K562 (cell line): Measurements from ENCODE around the gene CENPU. TPM values are rescaled to one million over a fixed set of nuclear protein-coding genes. Genes with fewer than 3 reads are reported as not detected.

Source experiments
- ATAC-seq: fragments of 200-7000 bp; cut with Tn5 transposase; 3 replicates; pipeline ENCODE4 v1.9.1; 2020; ENCODE audit warnings: moderate library complexity
- BruUV-seq: library from RNA; stranded (reverse); fragments of 400-500 nt; replicated peaks from 2 replicates; lab custom pipeline; 2021; lab: Mats Ljungman, UMichigan
- CTCF ChIA-PET: fragments of 300-600 bp; formaldehyde crosslinking; extraction: SDS; loops from one replicate; lab custom pipeline; 2021; ENCODE audit warnings: low intra/inter-chr PET ratio; lab: Yijun Ruan, JAX
- POLR2A ChIA-PET: fragments of 300-600, 350-650 bp; sonication (Branson Sonifier 250); formaldehyde crosslinking; extraction: SDS; loops from one replicate; lab custom pipeline; 2021; ENCODE audit warnings: antibody characterized with exemption, inconsistent platforms; lab: Yijun Ruan, JAX
- DNase-seq, 4 experiments: peaks; one replicate each; pipeline versions ENCODE4 v3.0.0 to v3.0.0-alpha.2; 2011 to 2018; ENCODE audit warnings: low spot score in 3 of 4, mixed read lengths in 3 of 4; ENCODE audit errors: extremely low read depth in 1 of 4
- FAIRE-seq: peaks from 2 replicates; lab custom pipeline; 2011; peaks lifted over from hg19 to GRCh38; lab: Jason Lieb, UNC
- H2AFZ ChIP-seq: 2 replicates; pipeline ENCODE4 v1.6.0; 2011; ENCODE audit warnings: low read depth, low read length, control low read depth, inconsistent platforms
- H3K27ac ChIP-seq: fragments of 200-600 bp; 3 replicates; pipeline ENCODE4 v1.8.0; 2011; ENCODE audit warnings: low read depth, mild to moderate bottlenecking, control low read depth, inconsistent platforms, low read length, moderate library complexity, mixed read lengths; ENCODE audit errors: extremely low read depth
- H3K27me3 ChIP-seq, 2 experiments: fragments of 300-600 bp in 1 of 2; 2 replicates in 1 of 2; 3 replicates in 1 of 2; pipeline versions ENCODE4 v1.6.0 to v1.8.0; 2011; ENCODE audit warnings: inconsistent platforms in 2 of 2, low read length in 2 of 2, mild to moderate bottlenecking in 1 of 2, mixed read lengths in 1 of 2, moderate library complexity in 1 of 2; ENCODE audit not compliant: control insufficient read depth in 2 of 2, insufficient read depth in 2 of 2
- H3K36me3 ChIP-seq: fragments of 300-600 bp; 3 replicates; pipeline ENCODE4 v1.8.0; 2011; ENCODE audit warnings: mild to moderate bottlenecking, low read length, inconsistent platforms; ENCODE audit not compliant: control insufficient read depth, insufficient read depth
- H3K4me1 ChIP-seq, 2 experiments: fragments of 200-600 bp in 1 of 2; replicated peaks in 1 of 2; 2 replicates in 1 of 2; 3 replicates in 1 of 2; pipeline versions ENCODE4 v1.5.1 to v1.8.0; 2011; ENCODE audit warnings: inconsistent platforms in 2 of 2, low read length in 2 of 2, mild to moderate bottlenecking in 1 of 2, mixed read lengths in 1 of 2, moderate library complexity in 1 of 2; ENCODE audit not compliant: control insufficient read depth in 2 of 2, insufficient read depth in 2 of 2
- H3K4me2 ChIP-seq: 2 replicates; pipeline ENCODE4 v1.6.1; 2011; ENCODE audit warnings: low read length, control low read depth, inconsistent platforms, mixed read lengths; ENCODE audit not compliant: insufficient read depth
- H3K4me3 ChIP-seq: fragments of 200-600 bp; sonication (generic), shearing (Covaris generic); 2 replicates; pipeline ENCODE4 v1.5.1; 2016; ENCODE audit warnings: control low read depth, inconsistent platforms
- H3K79me2 ChIP-seq: fragments of 200-600 bp; 3 replicates; pipeline ENCODE4 v1.8.0; 2011; ENCODE audit warnings: low read length, inconsistent platforms; ENCODE audit not compliant: control insufficient read depth, insufficient read depth
- H3K9ac ChIP-seq, 2 experiments: 2 replicates each; pipeline versions ENCODE4 v1.6.0 to v1.6.1; 2011; ENCODE audit warnings: low read depth in 2 of 2, low read length in 2 of 2, control low read depth in 1 of 2, inconsistent platforms in 1 of 2, mild to moderate bottlenecking in 1 of 2, mixed read lengths in 1 of 2; ENCODE audit not compliant: insufficient read depth in 1 of 2
- H3K9me1 ChIP-seq: one replicate; pipeline ENCODE4 v1.6.0; 2011; ENCODE audit warnings: inconsistent platforms, mild to moderate bottlenecking, low read length, moderate library complexity; ENCODE audit not compliant: control insufficient read depth, insufficient read depth
- H3K9me3 ChIP-seq: replicated peaks from 2 replicates; pipeline ENCODE4 v1.5.1; 2011; ENCODE audit warnings: low read depth, low read length, inconsistent platforms; ENCODE audit not compliant: control insufficient read depth, insufficient read depth
- H4K20me1 ChIP-seq: replicated peaks from 2 replicates; pipeline ENCODE4 v1.6.1; 2011; ENCODE audit warnings: low read length, inconsistent platforms, mixed read lengths; ENCODE audit not compliant: control insufficient read depth, insufficient read depth
- NCOA2 ChIP-seq, 2 experiments: fragments of 450-650 bp; IDR thresholded peaks; 2 replicates each; pipeline ENCODE4 v1.6.1; 2018; ENCODE audit warnings: mild to moderate bottlenecking in 2 of 2, moderate library complexity in 1 of 2; ENCODE audit not compliant: partially characterized antibody in 2 of 2
- NKRF ChIP-seq: fragments of 450-650 bp; IDR thresholded peaks from 2 replicates; pipeline ENCODE4 v1.6.1; 2016; ENCODE audit warnings: borderline replicate concordance
- PTBP1 ChIP-seq: fragments of 200-400 bp; formaldehyde crosslinking; IDR thresholded peaks from 2 replicates; pipeline ENCODE4 v1.6.1; 2017; ENCODE audit warnings: low read depth, low read length
- PYGO2 ChIP-seq: fragments of 450-650 bp; IDR thresholded peaks from 2 replicates; pipeline ENCODE4 v1.6.1; 2016; ENCODE audit warnings: mild to moderate bottlenecking, missing genetic modification characterization, moderate library complexity, missing compliant biosample characterization
- SMC3 ChIP-seq: conservative IDR thresholded peaks from 2 replicates; pipeline ENCODE4 v1.6.1; 2011; ENCODE audit warnings: low read depth, low read length, improper control_type of control experiment; ENCODE audit not compliant: insufficient read depth
- TRIM28 ChIP-seq: fragments of 450-650 bp; IDR thresholded peaks from 2 replicates; pipeline ENCODE4 v1.6.1; 2017
- ZBTB2 ChIP-seq: fragments of 450-650 bp; IDR thresholded peaks from 2 replicates; pipeline ENCODE4 v1.6.1; 2016; ENCODE audit warnings: antibody characterized with exemption
- ZNF197 ChIP-seq: fragments of 200-800 bp; sonication (Bioruptor generic); IDR thresholded peaks from 2 replicates; pipeline ENCODE4 v1.6.1; 2016; ENCODE audit warnings: low read depth, missing genetic modification characterization, missing compliant biosample characterization
- ZNF408 ChIP-seq: fragments of 250-450 bp; sonication (Bioruptor Pico); IDR thresholded peaks from 2 replicates; pipeline ENCODE4 v1.4.0; 2020; ENCODE audit warnings: low read depth, mild to moderate bottlenecking, moderate library complexity
- WGBS: fragments of 100-300 bp; shearing (Covaris generic); methylation state at CpG from one replicate; pipeline ENCODE4 v1.1.6; 2016; ENCODE audit warnings: low coverage, mixed read lengths; ENCODE audit not compliant: insufficient coverage; ENCODE audit errors: missing lambda C conversion rate; 5-methylcytosine and 5-hydroxymethylcytosine counted together
- in situ Hi-C: fragments of 300-500 bp; cut with MboI; formaldehyde crosslinking; loops from 4 replicates; pipeline ENCODE4 v1.15.0; 2018; ENCODE audit warnings: inconsistent platforms, mixed read lengths
- intact Hi-C: fragments of 100-400 bp; cut with micrococcal nuclease; formaldehyde crosslinking; loops from 2 replicates; pipeline ENCODE4 v1.14.2; 2022
- polyA plus RNA-seq, 8 experiments: library from polyadenylated mRNA; depleted of rRNA in 4 of 8; stranded (reverse) in 5 of 8; unstranded in 3 of 8; fragments of >200 nt; fragmentation: Nextera tagmentation in 2 of 8; fragmentation: Illumina TruSeq in 1 of 8; extraction: Ambion mirVana in 2 of 8; extraction: Trizol in 1 of 8; gene quantifications; 2 replicates each; pipeline versions ENCODE4 v1.2.1 to v1.2.3, GENCODE V29; 2011 to 2014; ENCODE audit warnings: inconsistent platforms in 1 of 8, missing spikeins in 1 of 8
- total RNA-seq, 7 experiments: library from RNA; depleted of rRNA in 6 of 7; stranded (reverse); fragments of >200 nt in 6 of 7; fragmentation: Illumina TruSeq in 2 of 7; extraction: Trizol in 2 of 7; gene quantifications; 2 replicates each; pipeline versions ENCODE4 v1.2.1 to v1.2.3, GENCODE V29; 2011 to 2021; ENCODE audit warnings: low replicate concordance in 1 of 7

Gene CENPU
- total and polyA plus RNA-seq, 9 of the 15 experiments (the other 6 are each of a cell fraction or from before 2014, with no cell fraction given), result 39.4 to 98.7 (median 84.3) TPM

GRCh38 chr4:184649971-184650855 is 83.7 kb downstream of the CENPU start:
- Histone ChIP-seq H3K79me2 (peaks cover 49% of the 10 kb centered on the region), H3K27ac (peak overlapping the region; percentile 88), H3K4me2 (peak overlapping the region; percentile 99), H3K27me3 (no peaks in the 10 kb centered on the region), H3K9me1 (no peaks in the 10 kb centered on the region), H3K4me3 (peak overlapping the region; percentile 96), H3K9me3 (no peaks in the 10 kb centered on the region), H4K20me1 (peaks cover 7% of the 10 kb centered on the region; the same call in 1 of the 2 replicates), H3K4me1 (peaks cover 17 to 19% of the 10 kb centered on the region in 2 experiments), H2AFZ (peak overlapping the region; percentile 91), H3K9ac (peak overlapping the region; percentile 91 to 92), H3K36me3 (peaks cover 26% of the 10 kb centered on the region)
- in situ Hi-C loops, result no loop called here
- peak in 2 of 4 experiments; percentile 14 to 53 for DNase-seq
- BruUV-seq, result TSS peak; percentile 91
- ChIA-PET CTCF (no interaction called here), POLR2A (interaction anchor here (0.6 to 1.2 kb wide), 4 partner anchors 11 to 1297 kb away, joined by 3 to 4 read pairs (median 3); no protein-coding TSS in a partner anchor)
- FAIRE-seq, result peak; percentile 81
- intact Hi-C loops, result loop anchor here (2.0 to 10.0 kb wide), 4 partner anchors 35 to 388 kb away; partner anchors contain the start of gene CENPU
- 17% methylated on average over 21 of the region's 21 CpGs for WGBS
- peak; percentile 39 for ATAC-seq
- TF ChIP-seq PYGO2 (tag) (no peak), PTBP1 (no peak), NKRF (peak; percentile 28; the same call in 1 of the 2 replicates), TRIM28 (0 out of 2 replicates have a peak, but pooled peaks have one; percentile 31), ZNF197 (CRISPR knock-in tag) (no peak), NCOA2 (IDR thresholded peaks at IDR 0.05; ENCODE audit: partially characterized antibody in 2 of 2) (no peak), ZBTB2 (no peak; the same call in 1 of the 2 replicates), SMC3 (no peak), ZNF408 (CRISPR knock-in tag) (no peak)
